ENCODE data around the gene CA10.

Gene CA10

DNA sequence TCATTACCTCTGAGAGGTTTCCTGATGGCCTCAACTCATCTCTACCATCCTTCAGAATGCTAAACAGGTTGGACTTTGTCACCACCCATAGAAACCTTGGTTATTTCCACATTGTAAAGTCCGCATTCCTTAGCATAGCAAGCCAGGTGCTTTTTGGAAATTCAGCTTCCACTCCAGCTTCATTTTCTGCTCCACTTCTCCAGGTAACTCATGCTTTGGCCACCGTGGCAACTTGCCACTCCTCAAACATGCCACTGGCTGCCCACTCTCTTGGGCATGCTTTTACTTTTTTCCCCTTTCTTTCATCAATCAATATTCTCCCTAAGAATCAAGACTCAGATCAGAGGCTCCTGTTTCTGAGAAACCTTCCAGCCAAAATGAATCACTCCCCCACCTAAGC, 203.3 kb downstream of the CA10 start (continued):
- TF ChIP-seq, protein P1, sequence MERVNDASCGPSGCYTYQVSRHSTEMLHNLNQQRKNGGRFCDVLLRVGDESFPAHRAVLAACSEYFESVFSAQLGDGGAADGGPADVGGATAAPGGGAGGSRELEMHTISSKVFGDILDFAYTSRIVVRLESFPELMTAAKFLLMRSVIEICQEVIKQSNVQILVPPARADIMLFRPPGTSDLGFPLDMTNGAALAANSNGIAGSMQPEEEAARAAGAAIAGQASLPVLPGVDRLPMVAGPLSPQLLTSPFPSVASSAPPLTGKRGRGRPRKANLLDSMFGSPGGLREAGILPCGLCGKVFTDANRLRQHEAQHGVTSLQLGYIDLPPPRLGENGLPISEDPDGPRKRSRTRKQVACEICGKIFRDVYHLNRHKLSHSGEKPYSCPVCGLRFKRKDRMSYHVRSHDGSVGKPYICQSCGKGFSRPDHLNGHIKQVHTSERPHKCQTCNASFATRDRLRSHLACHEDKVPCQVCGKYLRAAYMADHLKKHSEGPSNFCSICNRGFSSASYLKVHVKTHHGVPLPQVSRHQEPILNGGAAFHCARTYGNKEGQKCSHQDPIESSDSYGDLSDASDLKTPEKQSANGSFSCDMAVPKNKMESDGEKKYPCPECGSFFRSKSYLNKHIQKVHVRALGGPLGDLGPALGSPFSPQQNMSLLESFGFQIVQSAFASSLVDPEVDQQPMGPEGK (CRISPR knock-in tag; IDR thresholded peaks at IDR 0.05; ENCODE audit: borderline replicate concordance), result no peak
- TF ChIP-seq ZFP30 (CRISPR knock-in tag; IDR thresholded peaks at IDR 0.05) (no peak), ISL1 (CRISPR knock-in tag; IDR thresholded peaks at IDR 0.05) (no peak)

DNA sequence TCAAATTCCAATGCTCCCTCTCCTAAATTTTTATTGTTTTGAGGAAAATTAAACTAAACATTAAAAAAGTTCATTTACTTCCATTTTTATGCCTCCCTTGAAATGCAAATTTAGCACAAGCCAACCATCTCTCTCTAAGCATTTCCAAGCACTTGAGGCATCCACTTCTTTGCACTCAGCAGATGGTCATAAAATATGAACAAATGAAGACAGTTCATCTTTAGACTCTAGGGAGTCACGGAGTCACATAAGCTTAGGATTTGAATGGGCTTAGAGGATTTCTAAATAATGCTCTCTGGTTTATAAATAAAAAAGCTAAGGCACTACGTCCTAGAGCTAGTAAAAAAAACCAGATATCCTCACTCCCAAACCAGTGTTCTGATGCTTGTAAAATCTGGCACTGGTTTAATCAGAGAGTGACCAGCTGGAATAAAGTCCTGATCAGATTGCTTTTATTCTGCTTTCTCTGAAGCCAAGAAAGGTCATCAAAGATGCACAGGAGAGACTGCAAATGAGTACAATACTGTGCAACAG, 204.2 kb downstream of the CA10 start:
- ATAC-seq, result no peak
- TF ChIP-seq RARB (CRISPR knock-in tag; IDR thresholded peaks at IDR 0.05), result no peak
- TF ChIP-seq ZFP30 (CRISPR knock-in tag; IDR thresholded peaks at IDR 0.05), result no peak
- TF ChIP-seq, protein P2, sequence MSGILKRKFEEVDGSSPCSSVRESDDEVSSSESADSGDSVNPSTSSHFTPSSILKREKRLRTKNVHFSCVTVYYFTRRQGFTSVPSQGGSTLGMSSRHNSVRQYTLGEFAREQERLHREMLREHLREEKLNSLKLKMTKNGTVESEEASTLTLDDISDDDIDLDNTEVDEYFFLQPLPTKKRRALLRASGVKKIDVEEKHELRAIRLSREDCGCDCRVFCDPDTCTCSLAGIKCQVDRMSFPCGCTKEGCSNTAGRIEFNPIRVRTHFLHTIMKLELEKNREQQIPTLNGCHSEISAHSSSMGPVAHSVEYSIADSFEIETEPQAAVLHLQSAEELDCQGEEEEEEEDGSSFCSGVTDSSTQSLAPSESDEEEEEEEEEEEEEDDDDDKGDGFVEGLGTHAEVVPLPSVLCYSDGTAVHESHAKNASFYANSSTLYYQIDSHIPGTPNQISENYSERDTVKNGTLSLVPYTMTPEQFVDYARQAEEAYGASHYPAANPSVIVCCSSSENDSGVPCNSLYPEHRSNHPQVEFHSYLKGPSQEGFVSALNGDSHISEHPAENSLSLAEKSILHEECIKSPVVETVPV (CRISPR knock-in tag; IDR thresholded peaks at IDR 0.05), result no peak
- TF ChIP-seq PPARA (CRISPR knock-in tag; IDR thresholded peaks at IDR 0.05; ENCODE audit: borderline replicate concordance), result no peak
- TF ChIP-seq SNAI2 (CRISPR knock-in tag; IDR thresholded peaks at IDR 0.05), result no peak
- no peak for TF ChIP-seq ZNF70 (CRISPR knock-in tag; IDR thresholded peaks at IDR 0.05)
- TF ChIP-seq, protein P3, sequence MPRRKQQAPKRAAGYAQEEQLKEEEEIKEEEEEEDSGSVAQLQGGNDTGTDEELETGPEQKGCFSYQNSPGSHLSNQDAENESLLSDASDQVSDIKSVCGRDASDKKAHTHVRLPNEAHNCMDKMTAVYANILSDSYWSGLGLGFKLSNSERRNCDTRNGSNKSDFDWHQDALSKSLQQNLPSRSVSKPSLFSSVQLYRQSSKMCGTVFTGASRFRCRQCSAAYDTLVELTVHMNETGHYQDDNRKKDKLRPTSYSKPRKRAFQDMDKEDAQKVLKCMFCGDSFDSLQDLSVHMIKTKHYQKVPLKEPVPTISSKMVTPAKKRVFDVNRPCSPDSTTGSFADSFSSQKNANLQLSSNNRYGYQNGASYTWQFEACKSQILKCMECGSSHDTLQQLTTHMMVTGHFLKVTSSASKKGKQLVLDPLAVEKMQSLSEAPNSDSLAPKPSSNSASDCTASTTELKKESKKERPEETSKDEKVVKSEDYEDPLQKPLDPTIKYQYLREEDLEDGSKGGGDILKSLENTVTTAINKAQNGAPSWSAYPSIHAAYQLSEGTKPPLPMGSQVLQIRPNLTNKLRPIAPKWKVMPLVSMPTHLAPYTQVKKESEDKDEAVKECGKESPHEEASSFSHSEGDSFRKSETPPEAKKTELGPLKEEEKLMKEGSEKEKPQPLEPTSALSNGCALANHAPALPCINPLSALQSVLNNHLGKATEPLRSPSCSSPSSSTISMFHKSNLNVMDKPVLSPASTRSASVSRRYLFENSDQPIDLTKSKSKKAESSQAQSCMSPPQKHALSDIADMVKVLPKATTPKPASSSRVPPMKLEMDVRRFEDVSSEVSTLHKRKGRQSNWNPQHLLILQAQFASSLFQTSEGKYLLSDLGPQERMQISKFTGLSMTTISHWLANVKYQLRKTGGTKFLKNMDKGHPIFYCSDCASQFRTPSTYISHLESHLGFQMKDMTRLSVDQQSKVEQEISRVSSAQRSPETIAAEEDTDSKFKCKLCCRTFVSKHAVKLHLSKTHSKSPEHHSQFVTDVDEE (CRISPR knock-in tag; IDR thresholded peaks at IDR 0.05), result no peak
- TF ChIP-seq, protein P4, sequence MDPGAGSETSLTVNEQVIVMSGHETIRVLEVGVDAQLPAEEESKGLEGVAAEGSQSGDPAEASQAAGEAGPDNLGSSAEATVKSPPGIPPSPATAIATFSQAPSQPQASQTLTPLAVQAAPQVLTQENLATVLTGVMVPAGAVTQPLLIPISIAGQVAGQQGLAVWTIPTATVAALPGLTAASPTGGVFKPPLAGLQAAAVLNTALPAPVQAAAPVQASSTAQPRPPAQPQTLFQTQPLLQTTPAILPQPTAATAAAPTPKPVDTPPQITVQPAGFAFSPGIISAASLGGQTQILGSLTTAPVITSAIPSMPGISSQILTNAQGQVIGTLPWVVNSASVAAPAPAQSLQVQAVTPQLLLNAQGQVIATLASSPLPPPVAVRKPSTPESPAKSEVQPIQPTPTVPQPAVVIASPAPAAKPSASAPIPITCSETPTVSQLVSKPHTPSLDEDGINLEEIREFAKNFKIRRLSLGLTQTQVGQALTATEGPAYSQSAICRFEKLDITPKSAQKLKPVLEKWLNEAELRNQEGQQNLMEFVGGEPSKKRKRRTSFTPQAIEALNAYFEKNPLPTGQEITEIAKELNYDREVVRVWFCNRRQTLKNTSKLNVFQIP (CRISPR knock-in tag; IDR thresholded peaks at IDR 0.05; ENCODE audit: borderline replicate concordance, low read depth), result no peak
- no peak for TF ChIP-seq CSDC2 (CRISPR knock-in tag; IDR thresholded peaks at IDR 0.05)
- no peak for TF ChIP-seq OSR1 (CRISPR knock-in tag; IDR thresholded peaks at IDR 0.05)
- no peak for TF ChIP-seq ARNTL (CRISPR knock-in tag; IDR thresholded peaks at IDR 0.05; ENCODE audit: borderline replicate concordance, low read depth)
- TF ChIP-seq, protein P1 (CRISPR knock-in tag; IDR thresholded peaks at IDR 0.05; ENCODE audit: borderline replicate concordance), result no peak
- TF ChIP-seq ESRRG (CRISPR knock-in tag; IDR thresholded peaks at IDR 0.05), result no peak
- TF ChIP-seq ZC3H10 (CRISPR knock-in tag; IDR thresholded peaks at IDR 0.05), result no peak
- no peak for TF ChIP-seq BACH2 (CRISPR knock-in tag; IDR thresholded peaks at IDR 0.05; ENCODE audit: borderline replicate concordance)
- TF ChIP-seq TOX (CRISPR knock-in tag; IDR thresholded peaks at IDR 0.05; ENCODE audit: borderline replicate concordance), result no peak
- TF ChIP-seq ISL1 (CRISPR knock-in tag; IDR thresholded peaks at IDR 0.05), result no peak

DNA sequence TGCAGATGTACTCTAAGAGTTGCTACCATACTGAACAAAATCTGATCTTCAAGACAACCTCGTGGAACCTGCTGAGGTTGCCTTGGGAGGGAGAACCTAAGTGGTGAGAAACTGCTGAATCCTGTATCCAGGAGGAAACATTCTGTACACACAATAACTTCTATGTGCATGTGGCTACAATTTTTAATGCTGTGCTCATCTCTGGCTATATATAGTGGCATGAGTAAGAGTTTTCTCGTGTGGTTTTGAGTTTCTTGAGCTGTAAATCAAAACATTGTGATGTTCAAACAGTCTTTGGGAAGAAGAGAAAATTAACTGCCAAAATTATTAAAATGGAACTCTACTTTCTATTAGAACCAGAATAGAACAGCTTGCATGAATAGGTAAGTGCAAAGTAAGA, 206.8 kb downstream of the CA10 start:
- TF ChIP-seq, protein P2 (CRISPR knock-in tag; IDR thresholded peaks at IDR 0.05), result no peak
- TF ChIP-seq SNAI2 (CRISPR knock-in tag; IDR thresholded peaks at IDR 0.05) (no peak), TCF4 (CRISPR knock-in tag; IDR thresholded peaks at IDR 0.05; ENCODE audit: borderline replicate concordance) (no peak), ZFP3 (CRISPR knock-in tag; IDR thresholded peaks at IDR 0.05) (no peak)
- no peak for ATAC-seq
